Measurements from ENCODE around the gene ADGRB3.
"Not testable (repeated sequence)": the region's sequence is repeated elsewhere in the genome, so short reads cannot be mapped to it uniquely, and the experiment has no call there.

The ADGRB3 gene

GRCh38 chr6:69265090-69265489 is 630.0 kb downstream of the ADGRB3 start:
- no peak for DNase-seq

GRCh38 chr6:69265706-69266105 is 630.6 kb downstream of the ADGRB3 start:
- no peak for DNase-seq

GRCh38 chr6:69276204-69276603 is 641.1 kb downstream of the ADGRB3 start:
- no peak for DNase-seq

- DNase-seq = no peak
Measured at GRCh38 chr6:69279805-69280204, 644.7 kb downstream of the ADGRB3 start.

GRCh38 chr6:69280858-69281257 is 645.8 kb downstream of the ADGRB3 start:
- no peak for DNase-seq

GRCh38 chr6:69284176-69284730 is 649.2 kb downstream of the ADGRB3 start:
- no peak for DNase-seq

GRCh38 chr6:69285054-69285453 is 650.0 kb downstream of the ADGRB3 start:
- no peak for DNase-seq

GRCh38 chr6:69286331-69286730 is 651.2 kb downstream of the ADGRB3 start:
- no peak for DNase-seq

GRCh38 chr6:69288198-69288597 is 653.1 kb downstream of the ADGRB3 start:
- DNase-seq = not testable (repeated sequence)

- DNase-seq = no peak
Measured at GRCh38 chr6:69289689-69290495, 654.8 kb downstream of the ADGRB3 start.

GRCh38 chr6:69293471-69293870 is 658.4 kb downstream of the ADGRB3 start:
- no peak for DNase-seq

- DNase-seq = no peak
Measured at GRCh38 chr6:69294407-69294806, 659.3 kb downstream of the ADGRB3 start.

- no peak for DNase-seq
Measured at GRCh38 chr6:69294862-69295261, 659.8 kb downstream of the ADGRB3 start.

- DNase-seq = no peak
Measured at GRCh38 chr6:69303382-69303781, 668.3 kb downstream of the ADGRB3 start.

- DNase-seq = no peak
Measured at GRCh38 chr6:69305456-69305855, 670.4 kb downstream of the ADGRB3 start.

GRCh38 chr6:69308584-69308983 is 673.5 kb downstream of the ADGRB3 start:
- no peak for DNase-seq

GRCh38 chr6:69311888-69312287 is 676.8 kb downstream of the ADGRB3 start:
- no peak for DNase-seq

- no peak for DNase-seq
Measured at GRCh38 chr6:69314001-69314400, 678.9 kb downstream of the ADGRB3 start.

- DNase-seq = no peak
Measured at GRCh38 chr6:69314531-69314930, 679.4 kb downstream of the ADGRB3 start.

GRCh38 chr6:69331886-69332285 is 696.8 kb downstream of the ADGRB3 start:
- DNase-seq = no peak

GRCh38 chr6:69337311-69337710 is 702.2 kb downstream of the ADGRB3 start:
- DNase-seq = no peak

GRCh38 chr6:69338431-69339162 is 703.5 kb downstream of the ADGRB3 start:
- no peak for DNase-seq

GRCh38 chr6:69339163-69339550 is 704.1 kb downstream of the ADGRB3 start:
- no peak for DNase-seq

- no peak for DNase-seq
Measured at GRCh38 chr6:69340196-69340595, 705.1 kb downstream of the ADGRB3 start.

Data from right kidney (tissue), 1 donor.